Activated CD8-positive, alpha-beta memory T cell treated with anti-CD3 and anti-CD28 coated beads for 48 hours (primary cell): ENCODE data around the gene NDUFS2.

Experiments
- DNase-seq, 3 experiments: peaks; one replicate each; pipeline ENCODE4 v3.0.0-alpha.2; 2020; ENCODE audit warnings: low read depth in 2 of 3, low spot score in 2 of 3

NDUFS2 gene

DNA sequence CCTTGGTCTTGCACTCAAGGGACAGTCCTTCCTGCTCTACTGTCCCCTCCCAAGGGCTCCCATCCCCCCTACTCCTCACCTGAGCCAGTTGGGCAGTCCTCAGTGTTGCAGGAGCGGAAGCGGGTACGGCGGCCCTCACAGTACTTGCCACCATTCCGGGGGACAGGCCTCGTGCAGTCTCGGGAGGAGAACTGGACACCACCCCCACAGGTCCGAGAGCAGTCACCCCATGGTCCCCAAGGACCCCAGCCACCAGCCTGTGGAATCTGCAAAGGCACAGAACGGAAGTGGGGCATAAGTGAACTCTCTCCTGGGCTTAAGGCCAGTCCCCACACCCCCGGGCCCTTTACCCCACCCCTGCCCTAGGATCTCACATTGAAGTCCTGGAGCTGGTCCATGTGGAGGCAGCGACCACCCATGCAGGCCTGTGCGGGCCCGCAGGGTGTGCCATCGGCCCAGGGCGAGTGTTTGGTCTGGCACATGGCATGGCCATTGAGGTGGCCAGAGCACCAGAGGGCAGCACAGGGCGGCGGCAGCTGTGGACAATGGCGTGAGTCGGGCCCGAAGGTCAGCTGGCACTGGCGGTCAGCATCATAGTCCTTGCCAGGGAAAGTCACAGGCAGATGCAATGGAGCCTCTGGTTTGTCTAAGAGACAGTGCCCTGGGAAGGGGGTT, 8.5 kb upstream of the NDUFS2 start:
- no peak for DNase-seq

DNA sequence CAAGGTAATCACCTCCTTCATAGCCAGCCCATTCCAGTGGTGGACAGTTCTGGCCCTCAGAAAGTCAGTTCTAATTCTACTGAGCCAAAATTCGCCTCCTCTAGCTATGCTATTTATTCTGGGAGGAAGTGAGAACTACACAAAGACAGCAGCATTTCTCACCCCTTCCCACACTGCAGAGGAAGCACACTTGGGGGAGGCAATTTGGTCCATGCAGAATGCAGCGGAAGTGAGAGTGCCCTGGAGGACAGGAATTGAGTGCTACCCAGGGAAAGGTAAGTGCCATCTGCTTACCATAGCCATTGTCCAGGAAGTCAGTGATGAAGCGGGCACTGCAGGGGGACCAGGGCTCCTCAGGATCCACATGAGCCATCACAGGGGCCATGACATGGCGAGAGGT, 7.0 kb upstream of the NDUFS2 start:
- no peak for DNase-seq

DNA sequence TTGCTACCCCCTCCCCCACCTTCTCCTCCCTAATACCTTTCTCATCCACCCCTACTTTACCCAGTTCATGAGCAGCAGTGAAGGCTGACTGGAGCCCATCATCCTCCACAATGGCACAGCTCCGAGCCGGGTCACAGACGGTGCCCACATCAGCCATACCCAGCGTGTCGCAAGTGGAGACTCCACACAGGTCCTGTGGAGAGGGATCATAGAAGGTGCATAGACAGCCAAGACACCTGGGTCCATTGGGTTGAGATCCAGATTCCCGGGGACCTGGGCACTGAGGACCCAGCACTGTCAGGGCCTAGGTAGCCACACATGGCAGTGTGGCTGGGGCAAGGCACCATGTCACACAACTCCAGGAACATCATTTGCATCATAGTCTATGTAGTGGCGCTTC, 6.1 kb upstream of the NDUFS2 start:
- no peak for DNase-seq

DNA sequence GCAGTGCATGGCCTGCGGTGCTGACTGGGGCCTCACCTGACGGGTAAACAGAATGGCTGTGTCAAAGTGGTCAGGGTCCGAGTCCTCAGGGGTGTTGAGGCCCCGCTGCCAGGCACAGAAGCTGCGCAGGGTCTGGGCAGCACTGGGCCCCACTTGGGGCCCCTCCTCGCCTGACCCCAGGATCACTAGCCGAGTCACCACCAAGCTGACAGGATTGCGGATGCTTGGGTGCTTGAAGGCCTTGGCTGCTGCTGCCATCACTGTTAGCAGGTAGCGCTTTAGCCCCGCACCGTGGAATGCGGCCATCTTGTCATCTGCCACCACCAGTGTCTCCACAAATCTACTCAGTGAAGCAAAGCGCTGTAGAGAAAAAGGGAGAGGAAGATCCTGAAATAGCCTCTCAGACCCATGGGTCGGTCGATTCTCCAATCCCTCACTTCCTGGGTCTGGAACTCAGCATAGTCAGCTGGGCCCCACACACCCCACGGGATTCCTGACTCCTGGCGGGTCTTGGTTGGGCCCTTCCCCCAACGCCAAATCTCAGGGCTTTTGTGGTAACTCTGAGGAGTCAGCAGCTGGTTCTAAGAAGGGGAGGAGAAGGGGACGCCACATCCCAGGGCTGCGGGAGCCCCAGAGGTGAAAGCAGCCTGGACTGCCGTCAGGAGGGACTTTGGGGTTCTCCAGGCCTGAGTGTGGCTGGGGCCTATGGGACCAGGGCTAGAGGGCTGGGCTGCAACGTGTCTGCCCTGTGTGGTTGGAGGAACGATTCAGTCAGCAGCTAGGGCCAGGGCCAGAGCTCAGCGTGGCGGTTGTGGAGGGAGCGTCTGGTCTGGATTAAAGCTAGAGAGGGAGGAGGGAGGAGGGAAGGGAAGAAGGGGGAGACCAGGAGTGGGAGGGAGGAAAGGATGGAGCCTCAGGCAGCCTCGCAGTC, 5.4 kb upstream of the NDUFS2 start:
- no peak for DNase-seq

DNA sequence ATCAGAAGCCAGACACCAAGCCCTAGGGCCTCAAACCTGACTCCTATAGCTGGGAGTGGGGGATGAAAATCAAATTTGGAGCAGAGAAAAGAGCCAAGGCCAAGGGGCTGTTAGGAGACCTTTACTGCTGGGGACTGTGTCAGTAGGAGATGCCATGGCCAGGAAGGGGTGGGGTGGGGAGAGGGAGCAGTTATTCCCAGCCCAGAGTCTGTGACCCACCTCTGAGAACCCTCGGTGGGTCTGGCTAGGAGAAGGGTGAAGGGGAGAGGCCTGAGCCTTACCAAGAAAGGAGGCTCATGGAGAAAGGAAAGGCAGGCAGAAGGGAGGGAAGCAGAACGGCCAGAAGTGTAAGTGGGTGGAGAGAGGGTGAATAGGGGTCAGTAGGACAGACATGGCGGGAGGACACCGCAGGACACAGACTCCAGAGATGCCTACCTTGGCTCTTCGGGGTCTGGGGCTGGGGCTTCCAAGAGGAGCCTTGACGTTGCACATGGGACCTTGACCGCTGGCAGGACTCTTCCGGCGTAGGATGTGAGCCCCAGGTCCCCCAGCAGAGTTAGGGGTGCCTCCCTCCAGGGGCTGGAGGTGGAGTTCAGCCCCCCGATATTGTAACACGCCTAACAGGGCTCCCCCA, 4.5 kb upstream of the NDUFS2 start:
- DNase-seq: no peak

DNA sequence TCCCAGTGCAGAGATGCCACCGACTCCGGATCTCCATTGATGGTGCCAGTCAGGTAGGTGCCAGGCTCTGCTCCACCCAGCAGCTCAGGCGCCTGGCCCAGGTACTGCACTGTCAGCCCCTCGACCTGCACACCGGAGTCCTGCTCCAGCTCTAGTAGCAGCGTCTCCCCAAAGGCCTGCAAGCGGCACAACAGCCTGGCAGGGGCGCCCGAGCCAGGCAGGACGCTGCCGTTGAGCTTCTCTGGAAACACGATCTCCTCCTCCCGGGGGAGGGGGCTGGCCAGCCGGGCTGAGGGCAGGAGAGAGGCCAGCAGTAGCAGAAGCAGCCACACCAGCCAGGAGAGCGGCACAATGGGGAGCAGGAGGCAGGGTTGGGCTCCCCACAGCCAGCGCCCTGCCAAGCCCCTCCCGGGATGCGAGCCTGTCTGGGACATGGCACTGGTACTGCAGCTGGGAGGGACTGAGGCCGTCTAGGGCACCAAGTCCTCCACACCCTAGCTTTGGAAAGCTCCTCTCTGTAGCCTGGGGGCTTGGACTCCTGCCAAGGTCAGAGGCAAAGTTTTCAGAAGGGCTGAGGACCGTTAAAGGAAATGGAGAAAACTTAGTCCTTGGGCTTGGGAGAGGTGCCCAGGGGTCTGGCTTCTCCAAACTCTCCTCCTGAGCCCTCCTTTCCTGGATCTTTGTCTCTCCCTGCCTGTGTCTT, 3.8 kb upstream of the NDUFS2 start:
- DNase-seq: no peak

DNA sequence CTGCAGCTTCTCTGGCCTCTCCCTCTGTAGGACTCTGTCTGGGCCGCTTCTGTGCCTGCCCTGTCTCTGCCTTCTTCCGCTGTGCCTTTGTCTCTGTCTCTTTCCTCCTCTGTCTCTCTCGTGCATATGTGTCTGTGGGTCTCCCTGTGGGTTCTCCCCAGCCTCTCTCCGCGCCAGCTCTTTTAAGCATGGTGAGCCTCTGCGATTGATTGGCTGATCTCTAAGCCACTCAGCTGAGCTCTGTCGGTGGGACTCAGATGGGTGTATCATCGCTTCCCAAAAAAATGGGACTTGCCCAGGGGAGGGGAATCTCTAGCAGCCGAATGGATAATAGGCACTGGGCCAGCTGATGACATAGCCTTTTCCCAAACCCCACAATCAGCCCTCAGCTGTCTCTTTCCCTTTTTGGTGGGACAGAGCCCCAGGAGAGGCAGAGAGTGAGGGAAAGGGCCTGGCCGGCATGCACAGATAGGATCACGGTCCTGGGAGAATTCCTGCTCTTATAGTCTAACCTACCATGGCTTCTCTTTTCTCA, 3.2 kb upstream of the NDUFS2 start, which contains the start of gene ADAMTS4:
ADAMTS4 (minus strand) TSS at position 158 of the 535 bp plus-strand sequence. CDS start 427 bp downstream, outside the sequence.
- no peak for DNase-seq

DNA sequence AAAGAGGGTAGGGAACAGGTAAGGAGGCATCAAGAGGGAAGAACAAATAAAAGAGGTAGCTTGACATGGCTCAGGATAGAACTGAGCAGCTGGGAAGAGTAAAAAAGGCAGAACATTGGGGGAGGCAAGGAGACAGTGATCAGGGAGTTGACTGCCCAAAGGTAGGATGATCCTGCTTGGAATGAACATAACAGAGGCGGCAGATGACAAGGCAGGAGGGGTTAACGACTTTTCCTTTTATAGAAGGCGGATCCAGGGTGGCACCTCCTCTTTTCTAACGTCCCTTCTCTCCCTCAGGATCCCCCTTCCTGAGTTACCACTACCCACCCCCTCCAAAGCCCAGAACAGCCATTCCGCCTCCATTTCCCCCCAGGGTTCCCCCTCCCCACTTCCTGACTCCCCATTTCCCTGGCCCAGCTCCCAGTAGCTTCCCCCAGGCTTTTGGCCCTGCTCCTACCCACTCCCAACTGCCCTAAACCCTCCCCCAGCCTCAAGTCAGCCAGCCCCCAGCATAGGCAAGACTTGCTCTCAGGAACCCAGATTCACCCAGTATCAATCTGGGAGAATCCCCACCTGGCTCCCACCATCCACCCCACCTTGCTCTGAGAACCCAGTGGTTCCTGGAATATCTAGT, 2.5 kb upstream of the NDUFS2 start:
- DNase-seq: no peak

DNA sequence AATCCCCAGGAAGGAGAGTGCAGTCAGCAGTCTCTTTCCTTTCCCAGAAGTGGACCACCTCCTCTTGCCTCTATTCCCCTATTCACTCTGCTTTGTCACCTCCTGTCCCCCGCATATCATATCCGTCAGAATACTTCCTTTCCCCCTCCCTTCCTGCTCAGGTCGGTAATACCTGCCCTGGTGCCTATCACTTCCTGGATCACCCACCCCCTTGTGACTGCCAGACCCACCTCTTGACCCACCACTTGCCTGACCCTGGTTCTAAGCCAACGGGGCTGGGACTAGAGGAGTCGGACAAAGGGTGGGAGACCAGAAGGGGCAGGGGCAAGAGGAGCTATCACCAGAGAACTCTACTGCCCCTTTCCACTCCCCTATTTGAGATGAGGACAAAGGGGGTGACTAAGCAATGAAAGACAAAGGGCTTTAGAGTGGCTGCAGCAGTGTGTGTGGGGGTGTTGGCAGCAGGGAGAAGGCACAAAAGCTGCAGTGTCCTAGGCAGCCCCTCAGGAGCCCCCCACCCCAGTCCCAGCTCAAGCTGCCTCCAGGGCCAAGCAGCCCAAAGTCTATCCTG, 1.7 kb upstream of the NDUFS2 start:
- DNase-seq: no peak

DNA sequence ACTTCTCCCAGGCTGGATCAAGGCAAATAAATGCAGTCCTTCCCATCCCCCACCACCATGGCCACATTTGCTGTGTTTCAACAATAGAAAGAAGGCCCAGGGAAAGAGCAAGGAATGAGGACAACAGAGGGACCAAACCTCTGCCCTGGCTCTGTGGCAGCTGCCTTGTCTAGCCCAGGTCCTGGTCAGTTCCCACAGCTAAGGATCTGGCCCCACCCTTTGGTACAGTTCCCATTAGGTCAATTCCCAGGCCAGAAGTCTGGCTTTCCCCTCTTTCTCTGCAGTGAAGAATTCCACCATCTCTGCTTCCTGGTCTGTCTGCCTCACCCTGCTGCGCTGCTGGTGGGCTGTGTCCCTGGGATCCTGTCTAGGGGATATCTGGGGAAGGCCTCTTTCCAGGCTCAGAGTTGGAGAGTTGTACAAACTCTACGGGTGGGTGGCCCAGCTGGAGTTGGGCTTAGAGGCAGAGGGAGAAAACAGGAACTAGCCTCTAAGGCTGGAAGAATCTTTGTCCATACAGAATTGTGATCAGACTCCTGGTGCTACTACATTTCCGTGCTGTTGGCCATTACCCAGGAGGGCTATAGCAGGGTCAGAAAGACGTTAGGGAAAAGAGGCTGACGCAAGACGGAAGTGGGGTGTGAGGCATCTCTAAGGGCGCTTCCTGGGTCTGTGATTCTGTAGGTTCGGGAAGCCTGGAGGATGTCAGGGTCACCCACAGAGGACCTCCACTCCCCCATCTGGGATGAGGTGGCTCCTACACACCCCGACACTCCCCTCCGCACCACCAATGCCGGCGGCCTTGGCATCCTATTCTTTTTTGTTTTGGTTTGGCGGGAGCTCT, 953 bp upstream of the NDUFS2 start:
- DNase-seq: no peak

DNA sequence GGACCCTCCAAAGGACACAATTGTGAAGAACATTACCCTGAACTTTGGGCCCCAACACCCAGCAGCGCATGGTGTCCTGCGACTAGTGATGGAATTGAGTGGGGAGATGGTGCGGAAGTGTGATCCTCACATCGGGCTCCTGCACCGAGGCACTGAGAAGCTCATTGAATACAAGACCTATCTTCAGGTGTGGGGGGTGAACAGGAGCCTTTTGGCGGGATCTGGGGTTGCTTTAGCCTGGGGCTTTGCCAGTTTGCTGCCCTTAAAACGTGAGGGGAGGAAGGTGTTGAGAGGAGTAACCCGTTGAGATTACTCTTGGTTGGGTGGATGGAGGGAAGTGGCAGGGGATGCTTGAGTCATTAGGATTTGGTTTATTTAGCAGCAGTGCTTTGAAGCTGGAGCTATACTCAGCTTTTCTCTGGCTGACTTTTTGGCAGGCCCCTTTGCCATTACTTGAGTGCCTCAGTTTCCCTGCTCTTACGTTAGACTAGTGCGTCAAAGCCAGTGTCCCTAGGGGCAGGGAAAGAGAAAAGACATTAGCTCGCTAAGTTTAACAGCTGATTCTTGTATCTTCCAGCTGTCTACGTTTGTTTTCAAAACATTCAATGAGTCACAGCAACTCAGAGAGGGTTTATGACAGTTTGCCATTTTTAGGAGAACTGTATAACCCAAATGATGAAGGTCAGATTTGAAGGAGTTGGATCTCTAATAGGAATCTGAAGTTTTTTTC, 4.4 kb downstream of the NDUFS2 start:
- no peak for DNase-seq

DNA sequence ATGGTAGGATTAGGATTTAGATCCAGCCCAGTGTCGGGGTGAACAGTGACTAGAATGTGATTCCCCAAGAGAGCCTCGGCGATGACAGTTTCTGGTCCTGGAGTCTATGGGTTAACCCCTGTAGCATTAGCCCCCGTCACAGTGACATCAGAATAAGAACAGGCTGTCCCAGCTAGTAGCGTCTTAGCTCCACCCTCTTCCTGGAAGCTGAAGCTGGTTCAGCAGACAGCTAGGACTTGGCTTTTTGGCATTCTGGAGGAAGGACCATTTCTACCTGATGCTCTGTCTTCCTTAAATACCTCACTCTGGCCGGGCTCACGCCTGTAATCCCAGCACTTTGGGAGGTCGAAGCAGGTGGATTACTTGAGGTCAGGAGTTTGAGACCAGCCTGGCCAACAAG, 5.0 kb downstream of the NDUFS2 start:
- no peak for DNase-seq

DNA sequence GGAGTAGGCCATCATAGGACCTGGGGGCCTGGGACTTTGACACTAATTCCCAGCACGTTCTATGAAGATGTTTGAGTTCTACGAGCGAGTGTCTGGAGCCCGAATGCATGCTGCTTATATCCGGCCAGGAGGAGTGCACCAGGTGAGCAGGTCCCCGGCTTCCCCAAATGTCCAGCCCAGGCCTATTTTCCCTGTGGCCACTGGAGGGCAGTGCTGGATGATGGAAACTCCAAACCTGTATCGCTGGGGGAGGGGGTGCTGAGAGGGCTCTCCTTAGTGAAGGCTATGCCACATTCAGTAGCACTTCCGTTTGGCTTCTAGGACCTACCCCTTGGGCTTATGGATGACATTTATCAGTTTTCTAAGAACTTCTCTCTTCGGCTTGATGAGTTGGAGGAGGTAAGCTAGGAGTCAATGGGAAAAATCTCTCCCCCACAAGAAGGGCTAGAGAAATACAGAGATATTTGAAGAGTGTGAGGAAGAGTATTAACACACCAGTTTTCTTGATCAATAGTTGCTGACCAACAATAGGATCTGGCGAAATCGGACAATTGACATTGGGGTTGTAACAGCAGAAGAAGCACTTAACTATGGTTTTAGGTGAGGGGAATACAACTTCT, 7.7 kb downstream of the NDUFS2 start:
- DNase-seq: peak in 1 of 3 experiments; percentile 45

DNA sequence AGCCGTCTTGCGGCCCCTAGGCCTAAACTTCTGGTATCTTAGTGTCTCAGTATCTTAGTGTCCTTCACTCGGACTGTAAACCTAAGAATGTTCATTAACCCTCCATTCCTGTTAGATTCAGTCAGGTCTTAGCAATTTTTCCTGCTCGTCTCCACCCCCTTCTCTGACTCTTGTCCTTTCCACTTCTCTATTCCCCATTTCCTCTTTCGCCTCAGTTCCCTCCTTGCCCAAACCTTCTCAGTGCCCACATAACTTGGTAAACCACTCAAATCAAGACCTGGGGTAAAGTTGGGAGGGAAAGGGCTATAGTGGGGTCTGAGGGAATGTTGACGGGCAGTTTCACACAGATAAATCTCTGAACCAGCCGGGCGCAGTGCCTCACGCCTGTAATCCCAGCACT, 12.2 kb downstream of the NDUFS2 start:
- DNase-seq: no peak

DNA sequence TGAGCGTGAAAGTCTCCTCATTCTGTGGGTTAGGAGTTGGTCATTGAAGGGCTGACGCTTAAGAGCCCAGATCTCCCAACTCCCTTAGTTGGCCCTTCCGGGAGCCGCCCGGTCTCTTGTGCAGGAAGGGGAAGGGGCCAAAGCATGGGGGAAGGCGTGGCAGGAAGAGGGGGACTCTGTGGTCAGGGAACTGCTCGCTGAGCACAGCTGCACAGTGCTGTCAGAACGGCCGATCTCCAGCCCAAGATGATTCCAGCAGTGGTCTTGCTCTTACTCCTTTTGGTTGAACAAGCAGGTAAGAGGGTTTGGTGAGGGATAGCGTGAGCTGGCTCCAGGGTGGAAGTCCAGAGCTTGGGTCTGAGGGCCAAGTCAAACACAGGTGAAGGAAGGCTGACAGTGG, 12.9 kb downstream of the NDUFS2 start, which contains the start of gene FCER1G:
FCER1G (plus strand) TSS at position 220 of the 400 bp plus-strand sequence; CDS start at position 247, 27 bp downstream.
- no peak for DNase-seq

DNA sequence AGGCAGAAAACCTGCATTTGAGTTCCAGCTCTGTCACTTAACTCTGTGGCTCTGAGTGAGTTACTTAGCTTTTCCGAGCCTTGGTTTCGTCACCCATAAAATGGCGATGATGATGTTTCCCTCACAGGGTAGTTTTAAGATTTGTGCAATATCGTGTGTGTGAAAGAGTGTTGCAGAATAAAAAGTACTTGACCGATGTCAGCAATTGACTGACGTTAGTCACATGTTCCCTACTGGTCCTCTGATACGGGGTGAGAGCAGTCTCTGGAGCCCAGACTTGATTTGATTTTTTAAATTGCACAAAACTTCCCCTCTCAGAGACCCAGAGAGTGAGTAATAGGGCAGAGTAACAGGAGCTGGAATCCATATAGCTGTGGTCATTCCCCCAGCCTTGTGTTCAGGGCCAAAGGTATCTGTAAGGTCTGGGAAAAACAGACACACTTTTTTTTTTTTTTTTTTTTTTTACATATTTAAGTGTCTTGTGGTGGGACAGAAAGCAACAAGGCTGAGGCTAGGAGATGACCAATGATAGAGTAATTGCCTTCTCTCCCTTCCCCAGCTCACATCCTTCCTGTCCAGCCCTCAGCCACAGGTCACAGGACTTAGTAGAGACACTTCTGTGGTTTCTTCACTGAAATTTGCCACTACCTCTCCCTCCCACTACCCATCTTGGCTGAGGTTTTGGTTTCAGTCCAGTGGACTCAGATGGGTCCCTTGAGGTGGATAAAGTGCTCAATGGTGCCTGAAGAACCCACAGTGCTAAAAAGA, 15.0 kb downstream of the NDUFS2 start:
- no peak for DNase-seq

DNA sequence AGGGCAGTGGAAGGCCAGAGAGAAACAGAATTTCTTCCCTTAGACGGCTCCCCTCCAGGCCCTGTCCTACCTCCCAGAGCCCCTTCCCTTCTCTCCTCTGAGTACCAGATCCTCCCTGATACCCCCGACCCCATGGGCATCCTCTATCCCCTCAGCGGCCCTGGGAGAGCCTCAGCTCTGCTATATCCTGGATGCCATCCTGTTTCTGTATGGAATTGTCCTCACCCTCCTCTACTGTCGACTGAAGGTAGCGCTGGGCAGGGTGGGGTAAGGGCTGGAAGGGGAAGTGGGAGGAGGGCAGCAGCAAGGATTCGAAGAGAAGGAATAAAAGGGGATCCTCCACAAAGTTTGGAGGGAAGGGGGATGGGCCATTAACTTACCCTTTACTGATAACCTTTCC, 15.7 kb downstream of the NDUFS2 start:
- DNase-seq: no peak
